Activated gamma-delta T cell treated with Interleukin-2 at 50 U/mL for 16 hours (primary cell): ENCODE measurements around the gene CCBE1.

Source experiments
- DNase-seq: peaks from one replicate; pipeline ENCODE4 v3.0.0-alpha.2; 2020

CCBE1 gene

GRCh38 chr18:59481436-59481835 is 215.8 kb downstream of the CCBE1 start:
- no peak for DNase-seq

- no peak for DNase-seq
Measured at GRCh38 chr18:59479776-59480175, 217.4 kb downstream of the CCBE1 start.

GRCh38 chr18:59478591-59478990 is 218.6 kb downstream of the CCBE1 start:
- no peak for DNase-seq

GRCh38 chr18:59477849-59478248 is 219.4 kb downstream of the CCBE1 start:
- no peak for DNase-seq

GRCh38 chr18:59470561-59471121 is 226.6 kb downstream of the CCBE1 start:
- DNase-seq = no peak

GRCh38 chr18:59469463-59470180 is 227.6 kb downstream of the CCBE1 start:
- DNase-seq = no peak

GRCh38 chr18:59468821-59469220 is 228.4 kb downstream of the CCBE1 start:
- DNase-seq = no peak

- DNase-seq = no peak
Measured at GRCh38 chr18:59467497-59467896, 229.7 kb downstream of the CCBE1 start.

GRCh38 chr18:59466980-59467379 is 230.2 kb downstream of the CCBE1 start:
- DNase-seq = no peak

GRCh38 chr18:59464486-59464885 is 232.7 kb downstream of the CCBE1 start:
- no peak for DNase-seq

GRCh38 chr18:59461171-59461570 is 236.1 kb downstream of the CCBE1 start:
- DNase-seq = no peak

- no peak for DNase-seq
Measured at GRCh38 chr18:59460072-59460420, 237.2 kb downstream of the CCBE1 start.

- DNase-seq = no peak
Measured at GRCh38 chr18:59459369-59460071, 237.7 kb downstream of the CCBE1 start.

GRCh38 chr18:59458575-59458974 is 238.6 kb downstream of the CCBE1 start:
- DNase-seq = no peak

GRCh38 chr18:59456657-59457056 is 240.6 kb downstream of the CCBE1 start:
- DNase-seq = no peak

GRCh38 chr18:59455728-59456276 is 241.4 kb downstream of the CCBE1 start:
- DNase-seq = no peak

- DNase-seq = no peak
Measured at GRCh38 chr18:59454909-59455727, 242.1 kb downstream of the CCBE1 start.

- DNase-seq = no peak
Measured at GRCh38 chr18:59453468-59453961, 243.7 kb downstream of the CCBE1 start.

GRCh38 chr18:59451963-59452362 is 245.3 kb downstream of the CCBE1 start:
- no peak for DNase-seq

GRCh38 chr18:59451073-59451472 is 246.2 kb downstream of the CCBE1 start:
- no peak for DNase-seq

GRCh38 chr18:59448546-59448945 is 248.7 kb downstream of the CCBE1 start:
- DNase-seq = no peak

- DNase-seq = no peak
Measured at GRCh38 chr18:59446012-59446411, 251.2 kb downstream of the CCBE1 start.
